H9 (cell line): Measurements from ENCODE around the gene NPY4R2. TPM values are rescaled to one million over a fixed set of nuclear protein-coding genes. Genes with fewer than 3 reads are reported as not detected.
"Not testable (repeated sequence)": the region's sequence is repeated elsewhere in the genome, so short reads cannot be mapped to it uniquely, and the experiment has no call there.

Experiments
- DNase-seq: peaks from one replicate; pipeline ENCODE4 v3.0.0-alpha.2; 2017
- H2AFZ ChIP-seq: one replicate; pipeline ENCODE4 v1.6.1; 2013; ENCODE audit warnings: mild to moderate bottlenecking, low read length, control low read depth, moderate library complexity
- H2AK5ac ChIP-seq: 2 replicates; pipeline ENCODE4 v1.6.1; 2013; ENCODE audit warnings: low read length, control low read depth, mixed read lengths; ENCODE audit not compliant: insufficient read length
- H2BK120ac ChIP-seq: one replicate; pipeline ENCODE4 v1.6.1; 2013; ENCODE audit warnings: low read depth, mild to moderate bottlenecking, low read length, control low read depth, inconsistent platforms; ENCODE audit not compliant: poor library complexity, severe bottlenecking
- H2BK12ac ChIP-seq: 2 replicates; pipeline ENCODE4 v1.6.1; 2013; ENCODE audit warnings: low read length, control low read depth, mixed read lengths, low read depth; ENCODE audit not compliant: insufficient read length
- H2BK15ac ChIP-seq: 2 replicates; pipeline ENCODE4 v1.6.1; 2013; ENCODE audit warnings: low read depth, low read length, control low read depth
- H2BK20ac ChIP-seq: one replicate; pipeline ENCODE4 v1.6.1; 2013; ENCODE audit warnings: low read depth, mild to moderate bottlenecking, low read length, control low read depth, inconsistent platforms; ENCODE audit not compliant: poor library complexity, severe bottlenecking
- H2BK5ac ChIP-seq: 2 replicates; pipeline ENCODE4 v1.6.1; 2013; ENCODE audit warnings: low read length, control low read depth, mixed read lengths; ENCODE audit not compliant: insufficient read length
- H3K14ac ChIP-seq: 2 replicates; pipeline ENCODE4 v1.6.1; 2013; ENCODE audit warnings: low read length, control low read depth; ENCODE audit not compliant: insufficient read depth
- H3K18ac ChIP-seq: 2 replicates; pipeline ENCODE4 v1.6.1; 2013; ENCODE audit warnings: low read depth, mild to moderate bottlenecking, mixed read lengths, low read length, control low read depth; ENCODE audit not compliant: insufficient read length
- H3K23ac ChIP-seq: 2 replicates; pipeline ENCODE4 v1.6.1; 2013; ENCODE audit warnings: low read length, control low read depth, mixed read lengths, low read depth; ENCODE audit not compliant: insufficient read length
- H3K23me2 ChIP-seq: 2 replicates; pipeline ENCODE4 v1.6.1; 2013; ENCODE audit warnings: low read depth, mild to moderate bottlenecking, mixed read lengths, low read length, control low read depth; ENCODE audit not compliant: insufficient read length, poor library complexity, severe bottlenecking
- H3K27ac ChIP-seq: 2 replicates; pipeline ENCODE4 v1.5.1; 2013; ENCODE audit warnings: low read length, control low read depth, mixed read lengths, low read depth; ENCODE audit not compliant: insufficient read length
- H3K27me3 ChIP-seq: 2 replicates; pipeline ENCODE4 v1.6.1; 2013; ENCODE audit warnings: low read length, control low read depth, inconsistent platforms; ENCODE audit not compliant: insufficient read depth
- H3K4ac ChIP-seq: 2 replicates; pipeline ENCODE4 v1.6.1; 2013; ENCODE audit warnings: low read depth, mild to moderate bottlenecking, control low read depth, inconsistent platforms, low read length, moderate library complexity
- H3K4me1 ChIP-seq: 2 replicates; pipeline ENCODE4 v1.6.1; 2013; ENCODE audit warnings: low read length, control low read depth, inconsistent platforms; ENCODE audit not compliant: insufficient read depth
- H3K4me2 ChIP-seq: 2 replicates; pipeline ENCODE4 v1.6.1; 2013; ENCODE audit warnings: low read length, control low read depth, mixed read lengths; ENCODE audit not compliant: insufficient read length, insufficient read depth
- H3K56ac ChIP-seq: 2 replicates; pipeline ENCODE4 v1.6.1; 2013; ENCODE audit warnings: low read depth, mild to moderate bottlenecking, mixed read lengths, low read length, control low read depth; ENCODE audit not compliant: insufficient read length
- H3K79me1 ChIP-seq: 2 replicates; pipeline ENCODE4 v1.6.1; 2013; ENCODE audit warnings: low read depth, mild to moderate bottlenecking, moderate library complexity, low read length, control low read depth, inconsistent platforms; ENCODE audit not compliant: insufficient read depth, poor library complexity, severe bottlenecking
- H3K79me2 ChIP-seq: 2 replicates; pipeline ENCODE4 v1.6.1; 2013; ENCODE audit warnings: low read length, control low read depth, inconsistent platforms; ENCODE audit not compliant: insufficient read depth
- H3K9ac ChIP-seq: 2 replicates; pipeline ENCODE4 v1.6.1; 2013; ENCODE audit warnings: low read length, control low read depth, mixed read lengths; ENCODE audit not compliant: insufficient read length; ENCODE audit errors: extremely low read depth
- H3K9me3 ChIP-seq: one replicate; pipeline ENCODE4 v1.6.1; 2013; ENCODE audit warnings: low read depth, low read length, inconsistent platforms; ENCODE audit not compliant: control insufficient read depth
- H3T11ph ChIP-seq: one replicate; pipeline ENCODE4 v1.6.1; 2013; ENCODE audit warnings: mild to moderate bottlenecking, low read length, control low read depth, inconsistent platforms
- H4K20me1 ChIP-seq: one replicate; pipeline ENCODE4 v1.6.1; 2013; ENCODE audit not compliant: control insufficient read depth, insufficient read length, insufficient read depth
- H4K5ac ChIP-seq: 2 replicates; pipeline ENCODE4 v1.6.1; 2013; ENCODE audit warnings: low read depth, mild to moderate bottlenecking, mixed read lengths, low read length, control low read depth; ENCODE audit not compliant: insufficient read length
- H4K8ac ChIP-seq: replicated peaks from 2 replicates; pipeline ENCODE4 v1.6.1; 2013; ENCODE audit warnings: low read length, control low read depth, mixed read lengths, low read depth; ENCODE audit not compliant: insufficient read length
- H4K91ac ChIP-seq: 2 replicates; pipeline ENCODE4 v1.6.1; 2013; ENCODE audit warnings: low read depth, mild to moderate bottlenecking, moderate library complexity, mixed read lengths, low read length, control low read depth; ENCODE audit not compliant: insufficient read length
- H3K27ac Mint-ChIP-seq, 3 experiments: 2 replicates in 2 of 3; 3 replicates in 1 of 3; pipeline ENCODE4 v1.8.0; 2020 to 2021; ENCODE audit warnings: mixed read lengths in 3 of 3, mild to moderate bottlenecking in 1 of 3, moderate library complexity in 1 of 3
- H3K27me3 Mint-ChIP-seq: 2 replicates; pipeline ENCODE4 v1.8.0; 2021; ENCODE audit warnings: low read depth, mild to moderate bottlenecking, moderate library complexity, mixed read lengths
- H3K36me3 Mint-ChIP-seq, 3 experiments: 2 replicates in 2 of 3; 3 replicates in 1 of 3; pipeline ENCODE4 v1.8.0; 2020 to 2021; ENCODE audit warnings: low read depth in 3 of 3, mixed read lengths in 3 of 3; ENCODE audit not compliant: insufficient read depth in 1 of 3
- H3K4me1 Mint-ChIP-seq, 2 experiments: 2 replicates each; pipeline ENCODE4 v1.8.0; 2020; ENCODE audit warnings: mixed read lengths in 2 of 2
- H3K4me3 Mint-ChIP-seq, 2 experiments: 2 replicates in 1 of 2; 3 replicates in 1 of 2; pipeline ENCODE4 v1.8.0; 2020 to 2021; ENCODE audit warnings: mild to moderate bottlenecking in 2 of 2, mixed read lengths in 2 of 2, moderate library complexity in 1 of 2
- H3K9me3 Mint-ChIP-seq, 2 experiments: 2 replicates in 1 of 2; 3 replicates in 1 of 2; pipeline ENCODE4 v1.8.0; 2020; ENCODE audit warnings: mild to moderate bottlenecking in 2 of 2, mixed read lengths in 2 of 2, moderate library complexity in 1 of 2
- WGBS: extraction: QIAGEN DNeasy Blood & Tissue Kit; methylation state at CpG from one replicate; pipeline ENCODE4 v1.1.7; 2013; ENCODE audit warnings: missing lambda C conversion rate, low lambda C conversion rate, mixed read lengths; ENCODE audit not compliant: insufficient read length; ENCODE audit errors: extremely low coverage; 5-methylcytosine and 5-hydroxymethylcytosine counted together
- total RNA-seq: library from RNA; stranded (reverse); gene quantifications from 2 replicates; pipeline ENCODE4 v1.2.1, GENCODE V29; 2021

Gene NPY4R2
- total RNA-seq, 1 experiment from 2014 or later: 0.13 TPM

- not testable (repeated sequence) for H3K14ac ChIP-seq, H3K4ac ChIP-seq, H3K4me2 ChIP-seq, H3K27me3 ChIP-seq, H4K91ac ChIP-seq, H3K56ac ChIP-seq, H3T11ph ChIP-seq, H3K9ac ChIP-seq, H3K9me3 ChIP-seq, H3K27me3 Mint-ChIP-seq, H3K27ac ChIP-seq, H2BK5ac ChIP-seq, DNase-seq, H2BK20ac ChIP-seq, H3K23ac ChIP-seq, H2BK15ac ChIP-seq, H3K4me1 ChIP-seq, H3K18ac ChIP-seq, H3K23me2 ChIP-seq, H4K20me1 ChIP-seq, H4K8ac ChIP-seq, H2BK12ac ChIP-seq, H3K4me3 Mint-ChIP-seq, H2BK120ac ChIP-seq, H2AK5ac ChIP-seq, H3K79me2 ChIP-seq, H2AFZ ChIP-seq, H3K9me3 Mint-ChIP-seq, H3K27ac Mint-ChIP-seq, H4K5ac ChIP-seq, H3K36me3 Mint-ChIP-seq, H3K4me1 Mint-ChIP-seq, H3K79me1 ChIP-seq
- no CpG with 5 or more reads among the region's 2 CpGs for WGBS
Measured at GRCh38 chr10:47897813-47898212, 20.6 kb upstream of the NPY4R2 start.

- not testable (repeated sequence) for H3K56ac ChIP-seq, H3K14ac ChIP-seq, H4K8ac ChIP-seq, H3K18ac ChIP-seq, H3K23ac ChIP-seq, H3K27me3 Mint-ChIP-seq, H3K27me3 ChIP-seq, DNase-seq, H2AK5ac ChIP-seq, H3K27ac Mint-ChIP-seq, H3K4me3 Mint-ChIP-seq, H3K79me2 ChIP-seq, H2BK120ac ChIP-seq, H2AFZ ChIP-seq, H4K5ac ChIP-seq, H2BK12ac ChIP-seq, H3K23me2 ChIP-seq, H3K4me2 ChIP-seq, H3K4me1 ChIP-seq, H3K27ac ChIP-seq, H3K4me1 Mint-ChIP-seq, H2BK20ac ChIP-seq, H3K9ac ChIP-seq, H3K36me3 Mint-ChIP-seq, H3K4ac ChIP-seq, H2BK15ac ChIP-seq, H3K9me3 ChIP-seq, H3T11ph ChIP-seq, H2BK5ac ChIP-seq, H3K79me1 ChIP-seq, H4K91ac ChIP-seq, H3K9me3 Mint-ChIP-seq, H4K20me1 ChIP-seq
- WGBS: no CpG with 5 or more reads among the region's 1 CpG
Measured at GRCh38 chr10:47909333-47909732, 9.1 kb upstream of the NPY4R2 start.
